Astrocyte (in vitro differentiated cells and primary cell): ENCODE data around the gene RPP30.

Experiments used
- EZH2 ChIP-seq: IDR thresholded peaks from 2 replicates; pipeline ENCODE4 v1.6.1; 2012; ENCODE audit warnings: mild to moderate bottlenecking, low read length, inconsistent platforms; ENCODE audit not compliant: insufficient read depth
- TF ChIP-seq, protein P1 (sequence below): IDR thresholded peaks from 2 replicates; pipeline ENCODE4 v1.5.1; 2011; ENCODE audit warnings: low read depth, mild to moderate bottlenecking, inconsistent platforms, low read length, moderate library complexity; ENCODE audit not compliant: insufficient read depth

GRCh38 chr10:90860790-90861189 is 11.0 kb upstream of the RPP30 start:
- TF ChIP-seq, protein P1, sequence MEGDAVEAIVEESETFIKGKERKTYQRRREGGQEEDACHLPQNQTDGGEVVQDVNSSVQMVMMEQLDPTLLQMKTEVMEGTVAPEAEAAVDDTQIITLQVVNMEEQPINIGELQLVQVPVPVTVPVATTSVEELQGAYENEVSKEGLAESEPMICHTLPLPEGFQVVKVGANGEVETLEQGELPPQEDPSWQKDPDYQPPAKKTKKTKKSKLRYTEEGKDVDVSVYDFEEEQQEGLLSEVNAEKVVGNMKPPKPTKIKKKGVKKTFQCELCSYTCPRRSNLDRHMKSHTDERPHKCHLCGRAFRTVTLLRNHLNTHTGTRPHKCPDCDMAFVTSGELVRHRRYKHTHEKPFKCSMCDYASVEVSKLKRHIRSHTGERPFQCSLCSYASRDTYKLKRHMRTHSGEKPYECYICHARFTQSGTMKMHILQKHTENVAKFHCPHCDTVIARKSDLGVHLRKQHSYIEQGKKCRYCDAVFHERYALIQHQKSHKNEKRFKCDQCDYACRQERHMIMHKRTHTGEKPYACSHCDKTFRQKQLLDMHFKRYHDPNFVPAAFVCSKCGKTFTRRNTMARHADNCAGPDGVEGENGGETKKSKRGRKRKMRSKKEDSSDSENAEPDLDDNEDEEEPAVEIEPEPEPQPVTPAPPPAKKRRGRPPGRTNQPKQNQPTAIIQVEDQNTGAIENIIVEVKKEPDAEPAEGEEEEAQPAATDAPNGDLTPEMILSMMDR = no peak
- TF ChIP-seq EZH2 = no peak
